Fibroblast of lung (primary cell): ENCODE measurements around the gene PMS2.
"Not testable (repeated sequence)": the region's sequence is repeated elsewhere in the genome, so short reads cannot be mapped to it uniquely, and the experiment has no call there.

Experiments
- CTCF ChIP-seq, 2 donors: IDR thresholded peaks in 1 of 2; conservative IDR thresholded peaks in 1 of 2; 1 replicate in 1 of 2; 2 replicates in 1 of 2; pipeline ENCODE4 v1.5.1; 2011 to 2012; ENCODE audit warnings: low read length in 2 of 2, control low read depth in 1 of 2, inconsistent platforms in 1 of 2, low read depth in 1 of 2, mild to moderate bottlenecking in 1 of 2
- EZH2 ChIP-seq: IDR thresholded peaks from 2 replicates; pipeline ENCODE4 v1.5.1; 2012; ENCODE audit warnings: low read length, control low read depth, mild to moderate bottlenecking; ENCODE audit errors: missing control alignments

GRCh38 chr7:5930290-5930689 is 78.6 kb downstream of the PMS2 start:
- TF ChIP-seq CTCF (conservative IDR thresholded peaks at IDR 0.05 in 1 of 2, IDR thresholded peaks at IDR 0.05 in 1 of 2; ENCODE audit: low read depth in 1 of 2, low read length in 2 of 2); EZH2: not testable (repeated sequence)
